ENCODE results near the gene TNNI2.

GRCh38 chr11:1838426-1839144 lies at the start of gene TNNI2:
- TF ChIP-seq CTCF (IDR thresholded peaks at IDR 0.05 in 4 of 5, conservative IDR thresholded peaks at IDR 0.05 in 1 of 5) (no peak), POLR2A (IDR thresholded peaks at IDR 0.05) (peak; percentile 57 to 67)

Data from gastrocnemius medialis (tissue), 4 donors.